Activated naive CD8-positive, alpha-beta T cell treated with anti-CD3 and anti-CD28 coated beads, Interleukin-2, amount 10 ng/mL, durations not matched to agents 7 days and 5 days (primary cell): Measurements from ENCODE around the gene PLCH1. TPM values are rescaled to one million over a fixed set of nuclear protein-coding genes. Genes with fewer than 3 reads are reported as not detected.

Experiments used
- ATAC-seq: fragments of 150-1000 bp; cut with Tn5 transposase; one replicate; pipeline ENCODE4 v1.10.0; 2021; ENCODE audit warnings: low read depth, moderate library complexity
- POLR2A ChIA-PET: fragments of 350-600 bp; sonication (Branson Sonifier 250); formaldehyde crosslinking; loops from one replicate; lab custom pipeline; 2021; ENCODE audit warnings: antibody characterized with exemption; lab: Charles Lee
- DNase-seq: peaks from one replicate; pipeline ENCODE4 v3.0.0; 2021
- H3K27ac Mint-ChIP-seq: one replicate; pipeline ENCODE4 v1.8.0; 2022; ENCODE audit warnings: mild to moderate bottlenecking, mixed read lengths
- H3K27me3 Mint-ChIP-seq: one replicate; pipeline ENCODE4 v1.8.0; 2022; ENCODE audit warnings: mild to moderate bottlenecking, moderate library complexity, mixed read lengths
- H3K36me3 Mint-ChIP-seq: one replicate; pipeline ENCODE4 v1.8.0; 2021; ENCODE audit warnings: mild to moderate bottlenecking, mixed read lengths
- H3K4me1 Mint-ChIP-seq: one replicate; pipeline ENCODE4 v1.8.0; 2021; ENCODE audit warnings: mixed read lengths
- H3K4me3 Mint-ChIP-seq: one replicate; pipeline ENCODE4 v1.8.0; 2022; ENCODE audit warnings: mild to moderate bottlenecking, moderate library complexity, mixed read lengths
- H3K9me3 Mint-ChIP-seq: one replicate; pipeline ENCODE4 v1.8.0; 2021; ENCODE audit warnings: mixed read lengths
- total RNA-seq, 2 experiments: library from RNA; stranded (reverse); gene quantifications; one replicate each; pipeline ENCODE4 v1.2.3, GENCODE V29; 2021

Gene PLCH1
- total RNA-seq, 2 experiments from 2014 or later: 3.8 to 5.1 TPM

GRCh38 chr3:155424323-155424710, 320.6 kb downstream of the PLCH1 start:
- Mint-ChIP-seq H3K27ac (no peak overlapping the region), H3K27me3 (peaks cover 4% of the 10 kb centered on the region), H3K36me3 (no peaks in the 10 kb centered on the region), H3K4me3 (no peak overlapping the region), H3K4me1 (no peaks in the 10 kb centered on the region), H3K9me3 (peaks cover 4% of the 10 kb centered on the region)
- DNase-seq: no peak
- no peak for ATAC-seq
- POLR2A ChIA-PET: no interaction called here

GRCh38 chr3:155423526-155424322, 321.1 kb downstream of the PLCH1 start:
- H3K36me3 Mint-ChIP-seq: no peaks in the 10 kb centered on the region
- H3K9me3 Mint-ChIP-seq: peaks cover 4% of the 10 kb centered on the region
- POLR2A ChIA-PET: no interaction called here
- H3K4me1 Mint-ChIP-seq: no peaks in the 10 kb centered on the region
- no peak overlapping the region for H3K27ac Mint-ChIP-seq
- no peak for ATAC-seq
- H3K4me3 Mint-ChIP-seq: no peak overlapping the region
- DNase-seq: no peak
- peaks cover 4% of the 10 kb centered on the region for H3K27me3 Mint-ChIP-seq

- Mint-ChIP-seq H3K27me3 (peaks cover 5% of the 10 kb centered on the region), H3K27ac (no peak overlapping the region), H3K9me3 (no peaks in the 10 kb centered on the region), H3K36me3 (no peaks in the 10 kb centered on the region), H3K4me3 (no peak overlapping the region), H3K4me1 (no peaks in the 10 kb centered on the region)
- no peak for DNase-seq
- ATAC-seq: no peak
- POLR2A ChIA-PET: no interaction called here
These were observed 323.9 kb downstream of the PLCH1 start for GRCh38 chr3:155420881-155421486.

GRCh38 chr3:155420406-155420805, 324.5 kb downstream of the PLCH1 start:
- POLR2A ChIA-PET: no interaction called here
- no peaks in the 10 kb centered on the region for H3K36me3 Mint-ChIP-seq
- DNase-seq: no peak
- H3K27me3 Mint-ChIP-seq: peaks cover 5% of the 10 kb centered on the region
- H3K27ac Mint-ChIP-seq: no peak overlapping the region
- H3K4me1 Mint-ChIP-seq: no peaks in the 10 kb centered on the region
- no peak overlapping the region for H3K4me3 Mint-ChIP-seq
- no peaks in the 10 kb centered on the region for H3K9me3 Mint-ChIP-seq
- no peak for ATAC-seq

- H3K4me3 Mint-ChIP-seq: no peak overlapping the region
- no peaks in the 10 kb centered on the region for H3K36me3 Mint-ChIP-seq
- ATAC-seq: no peak
- POLR2A ChIA-PET: no interaction called here
- peaks cover 5% of the 10 kb centered on the region for H3K27me3 Mint-ChIP-seq
- H3K27ac Mint-ChIP-seq: no peak overlapping the region
- no peaks in the 10 kb centered on the region for H3K4me1 Mint-ChIP-seq
- DNase-seq: no peak
- H3K9me3 Mint-ChIP-seq: no peaks in the 10 kb centered on the region
These were observed 326.5 kb downstream of the PLCH1 start for GRCh38 chr3:155418407-155418806.

GRCh38 chr3:155417119-155417517, 327.8 kb downstream of the PLCH1 start:
- POLR2A ChIA-PET: no interaction called here
- DNase-seq (no peak), ATAC-seq (no peak)
- peaks cover 3% of the 10 kb centered on the region for H3K27me3 Mint-ChIP-seq
- no peaks in the 10 kb centered on the region for H3K9me3 Mint-ChIP-seq
- H3K27ac Mint-ChIP-seq: no peak overlapping the region
- H3K4me3 Mint-ChIP-seq: no peak overlapping the region
- no peaks in the 10 kb centered on the region for H3K36me3 Mint-ChIP-seq
- H3K4me1 Mint-ChIP-seq: no peaks in the 10 kb centered on the region

- DNase-seq (no peak), ATAC-seq (no peak)
- no peaks in the 10 kb centered on the region for H3K36me3 Mint-ChIP-seq
- H3K9me3 Mint-ChIP-seq: no peaks in the 10 kb centered on the region
- no peak overlapping the region for H3K4me3 Mint-ChIP-seq
- no peak overlapping the region for H3K27ac Mint-ChIP-seq
- POLR2A ChIA-PET: no interaction called here
- H3K4me1 Mint-ChIP-seq: peaks cover 3% of the 10 kb centered on the region
- H3K27me3 Mint-ChIP-seq: peaks cover 3% of the 10 kb centered on the region
These were observed 328.3 kb downstream of the PLCH1 start for GRCh38 chr3:155416500-155417118.

- POLR2A ChIA-PET: no interaction called here
- H3K4me3 Mint-ChIP-seq: no peak overlapping the region
- no peaks in the 10 kb centered on the region for H3K9me3 Mint-ChIP-seq
- H3K27me3 Mint-ChIP-seq: peaks cover 3% of the 10 kb centered on the region
- ATAC-seq: no peak
- H3K27ac Mint-ChIP-seq: no peak overlapping the region
- no peaks in the 10 kb centered on the region for H3K36me3 Mint-ChIP-seq
- peaks cover 3% of the 10 kb centered on the region for H3K4me1 Mint-ChIP-seq
- no peak for DNase-seq
These were observed 332.0 kb downstream of the PLCH1 start for GRCh38 chr3:155412904-155413303.

- Mint-ChIP-seq H3K4me1 (peaks cover 3% of the 10 kb centered on the region), H3K9me3 (no peaks in the 10 kb centered on the region), H3K36me3 (no peaks in the 10 kb centered on the region), H3K27ac (no peak overlapping the region), H3K27me3 (no peaks in the 10 kb centered on the region), H3K4me3 (no peak overlapping the region)
- POLR2A ChIA-PET: no interaction called here
- ATAC-seq (no peak), DNase-seq (no peak)
These were observed 333.2 kb downstream of the PLCH1 start for GRCh38 chr3:155411500-155412223.

GRCh38 chr3:155409336-155409735, 335.5 kb downstream of the PLCH1 start:
- H3K4me1 Mint-ChIP-seq: peaks cover 3% of the 10 kb centered on the region
- no peak overlapping the region for H3K4me3 Mint-ChIP-seq
- no peak for ATAC-seq

GRCh38 chr3:155407971-155408370, 336.9 kb downstream of the PLCH1 start:
- H3K9me3 Mint-ChIP-seq: no peaks in the 10 kb centered on the region
- peaks cover 5% of the 10 kb centered on the region for H3K27me3 Mint-ChIP-seq
- ATAC-seq (no peak), DNase-seq (no peak)
- H3K4me3 Mint-ChIP-seq: no peak overlapping the region
- POLR2A ChIA-PET: no interaction called here
- no peaks in the 10 kb centered on the region for H3K36me3 Mint-ChIP-seq
- H3K27ac Mint-ChIP-seq: no peak overlapping the region
- H3K4me1 Mint-ChIP-seq: peaks cover 3% of the 10 kb centered on the region

More at GRCh38 chr3:155409336-155409735, 335.5 kb downstream of the PLCH1 start:
- H3K9me3 Mint-ChIP-seq: no peaks in the 10 kb centered on the region
- DNase-seq: no peak
- H3K36me3 Mint-ChIP-seq: no peaks in the 10 kb centered on the region
- no peak overlapping the region for H3K27ac Mint-ChIP-seq
- POLR2A ChIA-PET: no interaction called here
- peaks cover 5% of the 10 kb centered on the region for H3K27me3 Mint-ChIP-seq

GRCh38 chr3:155407331-155407730, 337.5 kb downstream of the PLCH1 start:
- no peaks in the 10 kb centered on the region for H3K36me3 Mint-ChIP-seq
- no peak overlapping the region for H3K27ac Mint-ChIP-seq
- peaks cover 5% of the 10 kb centered on the region for H3K27me3 Mint-ChIP-seq
- no peaks in the 10 kb centered on the region for H3K9me3 Mint-ChIP-seq
- POLR2A ChIA-PET: no interaction called here
- no peak for DNase-seq
- H3K4me1 Mint-ChIP-seq: peaks cover 3% of the 10 kb centered on the region
- H3K4me3 Mint-ChIP-seq: no peak overlapping the region
- no peak for ATAC-seq

- no peak for DNase-seq
- no peak for ATAC-seq
- Mint-ChIP-seq H3K4me3 (no peak overlapping the region), H3K9me3 (no peaks in the 10 kb centered on the region), H3K27ac (no peak overlapping the region), H3K27me3 (peaks cover 5% of the 10 kb centered on the region), H3K36me3 (no peaks in the 10 kb centered on the region), H3K4me1 (no peaks in the 10 kb centered on the region)
- POLR2A ChIA-PET: no interaction called here
These were observed 340.4 kb downstream of the PLCH1 start for GRCh38 chr3:155404486-155404885.
